ENCODE data around the gene NRIP3.
"Not testable (repeated sequence)": the region's sequence is repeated elsewhere in the genome, so short reads cannot be mapped to it uniquely, and the experiment has no call there.

Gene NRIP3

DNA sequence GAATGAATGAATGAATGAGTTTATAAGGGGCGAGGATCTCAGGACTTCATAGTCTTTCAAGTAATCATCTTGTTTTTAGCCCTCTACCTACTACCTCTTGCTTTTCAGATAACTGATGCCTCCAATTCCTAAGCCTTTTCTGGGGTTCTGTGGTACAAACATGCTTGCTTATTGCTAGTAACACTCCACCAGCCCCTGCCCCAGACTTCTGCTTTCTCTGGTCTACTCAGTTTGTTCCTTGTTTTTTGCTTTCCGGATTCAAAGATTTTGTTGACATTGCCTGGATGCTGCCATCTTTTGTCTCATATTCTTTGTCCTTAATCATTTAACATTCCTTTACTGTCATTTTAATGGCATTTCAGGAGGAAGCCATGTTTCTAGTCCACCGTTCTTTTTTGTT is 30.7 kb downstream of the NRIP3 start:
- DNase-seq (ENCODE audit: low read depth in 1 of 2, low spot score in 1 of 2), result no peak

- no peak for DNase-seq (ENCODE audit: low read depth in 1 of 2, low spot score in 1 of 2)
Observed at GRCh38 chr11:8971924-8972316, 31.9 kb downstream of the NRIP3 start.

- no peak for DNase-seq (ENCODE audit: low read depth in 1 of 2, low spot score in 1 of 2)
Observed at GRCh38 chr11:8971196-8971923, 32.4 kb downstream of the NRIP3 start.

DNA sequence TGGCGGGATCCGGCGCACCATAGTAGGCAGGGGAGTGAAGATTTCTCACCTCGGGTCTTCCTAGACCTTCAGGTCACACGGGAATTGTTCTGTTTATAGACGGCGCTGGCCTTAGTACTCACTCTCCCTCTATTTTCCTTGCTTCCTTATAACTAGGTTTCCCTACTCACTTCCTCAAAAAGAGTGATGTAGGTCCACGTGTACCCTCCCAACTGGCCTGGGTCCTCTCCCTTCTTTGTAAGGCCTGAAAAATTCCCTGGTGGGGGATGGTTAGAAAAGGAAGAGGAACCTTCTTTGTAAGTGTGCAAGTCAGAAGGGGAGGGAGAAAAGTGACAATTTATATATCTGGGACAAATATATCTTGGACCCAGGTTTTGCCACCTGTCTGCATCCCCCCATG is 36.6 kb downstream of the NRIP3 start:
- DNase-seq (ENCODE audit: low read depth in 1 of 2, low spot score in 1 of 2), result no peak

- peak; percentile 49 to 63 for DNase-seq (ENCODE audit: low read depth in 1 of 2, low spot score in 1 of 2)
Observed at GRCh38 chr11:8964324-8965320, 39.2 kb downstream of the NRIP3 start, which contains the start of gene TMEM9B. Gene TMEM9B, minus strand, starts transcription at chr11:8964442. Its CDS starts 129 bp downstream, at chr11:8964313.

DNA sequence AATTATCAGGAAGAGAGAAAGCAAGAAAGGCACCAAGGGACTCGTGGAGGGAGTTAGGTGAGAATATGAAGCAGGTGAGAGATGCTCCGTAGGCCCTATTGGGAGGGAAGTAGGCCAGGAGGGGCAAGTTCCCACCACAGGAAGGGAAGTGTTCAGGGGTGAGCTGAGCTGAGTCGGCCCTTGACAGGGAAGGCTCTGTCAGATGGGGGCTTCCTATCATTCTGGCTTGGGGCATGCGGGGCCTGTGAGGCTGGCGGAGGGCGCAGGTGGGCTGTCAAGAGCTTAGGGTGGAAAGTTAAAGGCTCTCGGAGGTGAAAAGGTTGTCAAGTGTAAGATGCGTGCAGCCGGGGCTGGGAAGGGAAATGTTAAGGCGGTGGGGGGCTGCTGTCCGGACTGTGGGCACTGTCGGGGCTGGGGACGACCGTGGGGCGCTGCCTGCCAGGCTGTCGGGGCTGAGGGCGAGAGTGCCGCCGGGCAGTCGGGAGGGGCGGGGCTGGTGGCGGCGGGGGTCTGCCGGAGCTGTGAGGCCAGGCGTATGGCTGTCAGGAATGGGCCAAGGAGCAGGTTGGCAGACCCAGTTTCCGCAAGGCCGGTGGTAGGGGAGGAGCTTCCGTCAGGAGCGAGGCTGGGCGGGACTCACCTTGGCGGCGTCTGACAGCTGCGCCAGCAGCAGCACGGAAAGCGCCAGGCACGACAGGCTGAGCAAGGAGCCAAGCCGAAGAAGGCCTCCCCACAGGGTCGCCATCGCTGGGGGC is 40.1 kb downstream of the NRIP3 start:
- DNase-seq (ENCODE audit: low read depth in 1 of 2, low spot score in 1 of 2), result peak; percentile 61 to 63

- no peak for DNase-seq (ENCODE audit: low read depth in 1 of 2, low spot score in 1 of 2)
Observed at GRCh38 chr11:8962841-8963240, 41.0 kb downstream of the NRIP3 start.

DNA sequence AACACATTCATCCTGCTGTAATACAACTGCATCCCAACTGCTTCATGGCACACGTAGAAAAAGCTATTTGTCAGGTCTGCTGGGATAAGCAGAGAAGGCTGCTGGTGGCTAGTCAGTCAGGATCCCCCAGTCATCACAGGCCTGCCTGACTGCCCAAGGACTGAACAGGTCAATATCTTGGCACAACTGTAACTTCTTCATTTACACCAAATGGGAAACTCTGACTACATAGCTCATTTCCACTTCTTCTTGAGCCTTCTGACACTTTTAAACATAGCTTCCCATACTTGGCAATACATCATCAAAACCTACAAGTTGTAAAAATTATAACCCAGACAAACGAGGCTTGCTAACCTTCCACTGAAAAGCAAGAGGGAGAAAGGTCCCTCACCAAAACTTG is 42.4 kb downstream of the NRIP3 start:
- no peak for DNase-seq (ENCODE audit: low read depth in 1 of 2, low spot score in 1 of 2)

- no peak for DNase-seq (ENCODE audit: low read depth in 1 of 2, low spot score in 1 of 2)
Observed at GRCh38 chr11:8959546-8960166, 44.1 kb downstream of the NRIP3 start.

GRCh38 chr11:8956860-8957259 is 46.9 kb downstream of the NRIP3 start:
- DNase-seq (ENCODE audit: low read depth in 1 of 2, low spot score in 1 of 2), result no peak

DNA sequence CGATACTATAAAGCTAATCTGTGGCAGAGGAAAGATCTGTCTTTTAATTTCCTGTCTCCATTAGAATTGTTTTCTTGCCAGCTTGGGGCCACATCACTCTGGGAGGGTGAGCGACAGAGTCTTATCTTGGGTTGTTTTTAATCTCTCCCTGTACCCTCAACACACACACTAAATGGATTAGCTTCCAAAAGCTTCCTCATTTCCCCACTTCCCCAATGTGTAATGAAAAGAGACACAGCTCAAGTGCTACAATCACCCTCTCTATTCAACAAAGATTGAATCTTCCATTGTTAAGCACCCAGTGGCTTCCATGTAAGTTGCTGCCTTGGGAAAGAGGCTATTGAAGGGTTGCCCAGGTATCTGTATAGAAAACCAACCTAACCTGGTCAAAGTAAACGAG is 54.9 kb downstream of the NRIP3 start:
- DNase-seq (ENCODE audit: low read depth in 1 of 2, low spot score in 1 of 2), result no peak

- no peak for DNase-seq (ENCODE audit: low read depth in 1 of 2, low spot score in 1 of 2)
Observed at GRCh38 chr11:8947230-8947943, 56.4 kb downstream of the NRIP3 start.

GRCh38 chr11:8942518-8943066 is 61.2 kb downstream of the NRIP3 start, which contains the start of gene ASCL3:
Gene ASCL3, minus strand, starts transcription at chr11:8943016. Its CDS starts 4,855 bp downstream, at chr11:8938161.
- DNase-seq (ENCODE audit: low read depth in 1 of 2, low spot score in 1 of 2), result no peak

DNA sequence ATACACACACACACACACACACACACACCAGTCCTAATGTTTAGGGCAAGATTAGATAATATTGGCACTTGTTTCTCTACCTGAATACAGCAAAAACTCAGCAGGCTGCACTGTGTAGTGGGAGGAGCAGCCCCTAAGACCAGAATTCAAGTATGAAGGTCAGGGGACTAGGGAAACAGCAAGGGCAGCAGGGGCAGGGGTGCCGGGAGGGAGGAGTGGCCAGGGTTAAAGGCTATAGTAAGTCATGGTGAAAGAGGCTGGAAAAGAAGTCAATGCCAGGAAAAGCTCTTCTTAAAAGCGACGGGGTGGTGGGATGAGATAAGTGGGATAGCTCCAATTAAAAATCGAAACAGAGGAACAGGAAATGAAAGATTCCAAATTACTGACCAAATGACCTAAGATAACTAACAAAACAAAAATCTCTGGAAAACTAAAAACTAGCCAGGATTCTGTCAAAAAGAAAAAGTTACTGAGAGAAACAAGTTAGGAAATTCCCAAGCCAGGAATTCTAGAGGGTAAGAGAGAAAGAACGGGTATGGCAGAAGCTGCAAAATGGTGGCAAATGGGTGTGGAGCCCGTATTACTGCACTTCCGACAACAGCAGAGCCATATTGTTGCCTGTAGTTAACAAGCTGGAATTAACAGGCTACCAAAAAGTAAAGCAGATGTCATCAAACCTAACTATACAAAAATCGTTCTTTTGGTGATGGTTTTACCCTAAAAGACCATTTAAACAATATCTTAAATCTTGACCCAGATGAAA is 62.3 kb downstream of the NRIP3 start:
- DNase-seq (ENCODE audit: low read depth in 1 of 2, low spot score in 1 of 2), result no peak

DNA sequence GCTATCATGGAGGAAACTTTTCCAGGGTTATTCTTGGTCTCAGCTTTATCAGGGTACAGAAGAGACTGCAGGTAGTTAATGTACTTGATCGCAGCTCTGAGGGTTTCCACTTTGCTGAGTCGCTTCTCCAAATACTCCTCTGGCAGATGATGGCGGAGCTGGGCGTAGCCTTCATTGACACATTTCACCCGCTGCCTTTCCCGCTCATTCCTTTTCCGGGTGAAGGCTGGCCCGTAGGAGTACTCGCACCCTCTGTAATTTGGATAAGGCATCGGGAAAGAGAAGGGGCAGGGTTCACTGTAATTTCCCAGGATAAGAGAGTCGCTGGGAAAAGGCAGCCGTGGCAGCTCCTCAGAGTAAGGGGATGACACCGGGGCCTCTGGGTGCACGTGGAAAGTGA is 66.1 kb downstream of the NRIP3 start:
- DNase-seq (ENCODE audit: low read depth in 1 of 2, low spot score in 1 of 2), result no peak

DNA sequence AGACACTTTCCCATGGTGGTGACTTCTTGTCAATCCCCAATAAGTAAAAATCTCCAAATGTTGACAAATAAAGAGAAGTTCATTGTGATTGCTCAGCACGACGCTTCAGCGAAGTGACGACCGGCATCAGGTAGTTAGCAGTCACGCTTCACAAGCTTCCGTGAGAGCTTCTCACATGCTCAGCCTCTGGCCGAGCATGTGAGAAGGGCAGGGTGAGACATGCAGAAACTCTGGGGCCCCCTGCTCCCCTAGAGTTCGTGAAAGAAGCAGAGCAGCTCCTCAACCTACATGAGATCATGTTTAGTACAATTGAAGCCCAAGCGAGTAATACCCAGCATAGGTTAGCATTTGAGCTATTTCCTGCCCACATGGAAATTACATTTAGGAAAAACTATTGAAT is 66.6 kb downstream of the NRIP3 start:
- DNase-seq (ENCODE audit: low read depth in 1 of 2, low spot score in 1 of 2), result no peak

DNA sequence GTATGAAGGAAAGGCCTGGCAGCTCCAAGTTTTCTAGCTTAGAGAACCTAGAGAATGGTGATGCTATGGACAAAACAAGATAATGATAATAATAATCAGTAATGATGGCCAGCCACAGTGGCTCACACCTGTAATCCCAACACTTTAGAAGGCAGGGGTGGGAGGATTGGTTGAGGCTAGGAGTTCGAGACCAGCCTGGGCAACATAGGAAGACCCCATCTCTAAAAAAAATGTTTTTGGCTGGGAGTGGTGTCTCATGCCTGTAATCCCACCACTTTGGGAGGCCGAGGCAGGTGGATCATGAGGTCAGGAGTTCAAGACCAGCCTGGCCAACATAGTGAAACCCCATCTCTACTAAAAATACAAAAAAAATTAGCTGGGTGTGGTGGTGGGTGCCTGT is 68.0 kb downstream of the NRIP3 start:
- DNase-seq (ENCODE audit: low read depth in 1 of 2, low spot score in 1 of 2), result not testable (repeated sequence)

- DNase-seq (ENCODE audit: low read depth in 1 of 2, low spot score in 1 of 2), result no peak
Observed at GRCh38 chr11:8934742-8935488, 68.9 kb downstream of the NRIP3 start.

All from stimulated activated CD4-positive, alpha-beta T cell treated with anti-CD3 and anti-CD28 coated beads, Interleukin-15, amount 100 ng/mL, for 1 hour (primary cell).